HG03097 (cell line): ENCODE results near the gene TPO.
"Not testable (repeated sequence)": the region's sequence is repeated elsewhere in the genome, so short reads cannot be mapped to it uniquely, and the experiment has no call there.

Experiments used
- ATAC-seq: cut with Tn5 transposase; IDR thresholded peaks from one replicate; pipeline ENCODE4 v1.9.1; 2021; ENCODE audit not compliant: unreplicated experiment, low FRiP score

The TPO gene

DNA sequence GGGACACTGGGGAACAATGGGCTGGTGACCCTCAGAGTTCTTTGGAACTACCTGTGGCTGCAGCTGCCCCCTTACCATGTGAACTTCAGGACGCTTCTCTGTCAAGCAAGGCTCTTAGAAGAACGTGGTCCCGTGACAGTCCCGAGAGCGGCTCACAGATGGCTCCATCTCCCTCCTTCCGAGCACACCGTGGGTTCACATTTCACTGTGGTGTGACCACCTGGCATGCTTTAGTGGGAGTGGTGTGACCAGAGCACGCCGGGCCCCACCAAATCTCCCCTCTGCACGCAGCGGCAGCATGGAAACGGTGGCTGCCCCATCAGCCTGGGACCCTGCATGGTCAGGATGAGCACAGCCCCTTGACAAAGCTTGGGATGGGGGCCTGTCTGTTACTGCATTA is 9.7 kb upstream of the TPO start:
- no peak for ATAC-seq

DNA sequence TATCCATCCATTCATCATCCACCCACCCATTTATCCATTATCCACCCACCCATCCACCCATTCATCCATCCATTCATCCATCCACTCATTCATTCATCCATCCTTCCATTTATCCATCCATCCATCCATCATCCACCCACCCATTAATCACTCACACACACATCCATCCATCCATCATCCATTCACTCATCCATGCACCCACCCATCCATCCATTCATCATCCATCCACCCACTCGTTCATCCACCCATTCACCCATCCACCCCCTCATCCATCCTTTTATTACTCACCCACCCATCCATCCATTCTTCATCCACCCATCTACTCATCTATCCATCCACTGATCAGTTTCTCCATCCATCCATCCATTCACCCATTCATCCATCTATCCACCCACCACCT is 8.1 kb upstream of the TPO start:
- ATAC-seq: no peak

GRCh38 chr2:1405967-1406366 is 7.3 kb upstream of the TPO start:
- no peak for ATAC-seq

DNA sequence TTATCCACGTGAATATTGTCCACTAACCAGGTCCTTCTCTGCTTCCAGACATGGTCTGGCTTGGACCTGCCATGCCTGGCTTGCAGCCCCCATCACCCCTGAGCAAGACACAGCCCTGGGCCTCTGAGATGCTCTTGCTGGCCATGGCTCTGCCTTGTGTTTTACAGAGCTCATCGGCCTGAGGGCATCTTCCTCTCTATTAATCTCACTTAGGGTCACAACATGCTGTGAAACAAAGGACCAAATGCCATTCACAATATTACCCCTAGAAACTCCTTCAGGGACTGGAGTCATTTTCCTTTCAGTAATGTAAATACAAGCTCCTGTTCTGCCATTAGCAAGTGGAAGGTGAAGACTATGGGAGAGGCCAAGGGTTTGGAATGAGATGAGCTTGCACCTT is 6.8 kb upstream of the TPO start:
- ATAC-seq: no peak

- ATAC-seq: no peak
These were observed 5.2 kb upstream of the TPO start for GRCh38 chr2:1407950-1408675.

DNA sequence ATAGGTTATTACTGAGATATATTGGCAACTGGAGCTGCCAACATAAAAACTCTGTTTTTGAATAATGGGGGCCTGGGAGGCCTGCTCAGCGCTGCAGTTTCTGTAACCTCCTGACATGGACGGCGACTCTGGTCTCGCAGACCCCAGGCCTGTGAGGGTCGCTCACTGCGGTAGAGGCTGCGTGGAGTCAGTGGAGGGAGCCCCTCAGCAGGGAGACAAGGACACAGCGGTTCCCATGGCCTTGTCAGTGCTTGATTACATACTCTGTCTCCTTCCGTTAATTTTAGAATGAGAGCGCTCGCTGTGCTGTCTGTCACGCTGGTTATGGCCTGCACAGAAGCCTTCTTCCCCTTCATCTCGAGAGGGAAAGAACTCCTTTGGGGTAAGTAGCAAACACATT is 858 bp downstream of the TPO start:
- ATAC-seq: no peak

DNA sequence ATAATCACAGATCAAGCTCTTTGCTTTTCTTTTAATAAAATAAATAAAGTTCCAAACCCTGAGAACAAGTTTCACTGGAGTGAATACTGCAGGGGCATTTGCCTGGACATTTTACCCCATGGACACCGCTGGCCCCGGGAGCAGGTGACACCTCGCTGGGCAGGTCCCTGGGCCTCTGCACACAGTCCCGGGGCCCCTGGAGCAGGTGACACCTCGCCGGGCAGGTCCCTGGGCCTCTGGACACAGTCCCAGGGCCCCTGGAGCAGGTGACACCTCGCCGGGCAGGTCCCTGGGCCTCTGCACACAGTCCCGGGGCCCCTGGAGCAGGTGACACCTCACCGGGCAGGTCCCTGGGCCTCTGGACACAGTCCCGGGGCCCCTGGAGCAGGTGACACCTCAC is 1.6 kb downstream of the TPO start:
- not testable (repeated sequence) for ATAC-seq

DNA sequence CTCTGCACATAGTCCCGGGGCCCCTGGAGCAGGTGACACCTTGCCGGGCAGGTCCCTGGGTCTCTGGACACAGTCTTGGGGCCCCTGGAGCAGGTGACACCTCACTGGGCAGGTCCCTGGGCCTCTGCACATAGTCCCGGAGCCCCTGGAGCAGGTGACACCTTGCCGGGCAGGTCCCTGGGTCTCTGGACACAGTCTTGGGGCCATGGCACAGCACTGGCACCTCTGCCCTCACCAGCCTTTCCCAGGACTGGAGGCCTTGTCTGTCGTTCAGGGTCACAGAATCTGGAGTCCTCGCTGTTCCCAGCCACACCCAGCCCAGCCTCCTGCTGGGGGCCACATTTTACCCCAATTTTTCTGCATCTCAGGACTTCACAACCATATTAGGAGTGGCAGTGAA is 2.2 kb downstream of the TPO start:
- ATAC-seq: no peak

- ATAC-seq: no peak
These were observed 5.3 kb downstream of the TPO start for GRCh38 chr2:1418566-1418965.

DNA sequence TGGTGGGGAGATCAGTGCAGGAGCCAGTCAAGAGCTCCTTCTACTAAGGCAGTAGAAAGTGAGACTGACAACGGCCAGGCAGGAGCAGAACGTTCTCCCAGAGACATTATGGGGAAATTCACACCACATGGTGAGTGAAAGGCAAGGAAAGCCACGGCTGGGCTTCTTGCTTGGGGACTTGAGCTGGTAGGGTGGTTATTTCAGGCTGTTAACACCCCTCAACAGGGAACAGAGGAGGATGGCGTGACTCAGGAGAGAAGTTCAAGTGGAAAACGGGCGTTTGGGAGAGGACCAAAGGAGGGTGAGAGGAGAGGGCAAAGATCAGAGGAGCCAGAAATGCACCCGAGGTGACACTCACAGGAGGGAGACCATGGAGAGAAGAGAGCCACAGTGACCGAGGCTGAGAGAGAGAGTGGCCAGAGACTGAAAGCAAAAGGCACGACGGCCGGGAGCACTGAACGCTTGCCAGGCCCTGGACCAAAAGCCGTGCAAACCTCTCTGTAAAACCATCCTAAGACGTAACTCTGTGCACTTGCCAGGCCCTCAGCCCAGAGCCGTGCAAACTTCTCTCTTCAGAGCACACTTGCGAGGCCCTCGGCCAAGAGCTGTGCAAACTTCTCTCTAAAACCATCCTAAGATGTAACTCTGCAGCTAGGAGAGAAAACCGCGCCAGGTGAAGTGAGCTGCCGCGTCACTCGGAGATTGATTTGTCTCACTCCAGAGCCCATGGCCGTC is 7.7 kb downstream of the TPO start:
- no peak for ATAC-seq

DNA sequence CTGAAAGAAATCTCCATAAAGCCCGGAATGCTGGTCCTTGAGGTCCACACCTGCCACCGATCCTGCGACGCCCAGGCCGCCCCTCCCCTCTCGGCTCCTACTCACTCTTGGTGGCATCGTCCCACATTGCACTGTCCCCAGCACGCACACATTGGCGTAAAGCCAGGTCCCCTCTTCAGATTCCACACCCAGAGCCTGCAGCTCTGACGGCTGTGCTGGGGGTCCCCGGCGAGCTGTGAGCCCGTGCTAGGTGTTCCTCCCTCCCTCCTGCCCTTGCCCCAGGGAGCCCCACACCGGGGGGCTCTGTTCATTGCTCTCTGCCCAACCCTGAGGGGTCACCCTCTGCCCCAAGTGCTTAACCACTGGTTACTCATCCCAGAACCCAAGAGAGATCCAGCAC is 8.5 kb downstream of the TPO start:
- ATAC-seq: no peak

- no peak for ATAC-seq
These were observed 8.9 kb downstream of the TPO start for GRCh38 chr2:1422131-1422530.

DNA sequence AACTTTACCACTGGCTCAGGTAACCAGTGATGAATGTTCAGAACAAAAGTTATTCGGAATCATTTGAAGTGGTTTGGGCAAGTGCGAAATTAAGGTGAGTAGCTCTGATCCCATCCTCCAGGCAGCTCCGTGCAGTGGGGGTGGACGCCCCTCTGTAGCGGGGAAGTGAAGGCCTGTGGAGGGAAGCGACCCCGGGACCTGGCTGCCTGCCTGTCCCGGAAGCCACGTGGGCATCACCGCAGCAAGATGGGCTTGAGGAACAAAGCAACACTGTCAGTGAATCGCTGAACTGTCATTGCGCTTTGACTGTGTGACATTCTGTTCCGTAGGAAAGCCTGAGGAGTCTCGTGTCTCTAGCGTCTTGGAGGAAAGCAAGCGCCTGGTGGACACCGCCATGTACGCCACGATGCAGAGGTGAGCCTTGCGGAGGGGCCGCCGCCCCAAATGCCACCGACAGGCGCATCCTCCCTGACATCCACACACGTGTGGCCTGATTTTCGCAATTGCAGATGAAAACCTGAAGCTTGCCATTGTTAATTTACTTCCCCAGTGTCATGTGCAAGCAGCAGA is 9.5 kb downstream of the TPO start:
- no peak for ATAC-seq

DNA sequence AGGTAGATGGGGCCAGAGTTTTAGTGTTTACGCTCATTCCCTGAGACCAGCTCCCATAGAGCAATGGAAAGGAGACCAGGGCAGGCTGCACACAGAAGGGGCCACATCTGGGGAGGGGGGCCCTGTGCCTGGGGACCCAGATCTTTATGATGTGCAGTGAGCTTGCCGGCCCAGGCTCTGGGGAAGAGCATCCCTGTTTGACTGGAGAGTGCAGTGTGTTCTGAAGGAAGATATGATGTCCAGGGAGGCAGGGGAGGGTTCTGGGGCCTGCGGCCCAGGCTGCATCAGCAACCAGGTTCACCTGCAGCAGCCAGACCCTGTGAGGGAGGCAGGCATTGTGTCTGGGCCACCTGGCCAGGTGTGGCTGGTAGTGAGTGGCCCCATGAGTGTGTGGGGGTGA is 13.8 kb downstream of the TPO start:
- ATAC-seq: no peak

DNA sequence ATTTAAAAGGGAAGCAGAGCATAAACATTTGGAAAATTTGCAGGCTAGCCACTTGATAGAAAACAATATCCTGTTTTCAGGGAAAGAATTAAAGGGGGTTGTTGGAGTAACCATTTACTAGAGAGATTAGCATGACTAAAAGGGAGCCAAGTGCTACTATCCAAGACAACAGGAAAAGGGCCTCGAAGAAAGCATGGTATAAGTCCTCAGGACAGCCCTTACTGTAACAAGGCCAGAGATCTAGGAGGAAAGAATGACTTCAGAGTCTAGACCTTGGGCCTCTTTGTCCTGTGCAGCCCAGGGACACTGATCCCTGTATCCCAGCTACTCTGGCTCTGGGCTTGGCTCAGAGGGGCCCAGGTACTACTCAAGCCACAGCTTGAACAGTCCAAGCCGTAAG is 16.6 kb downstream of the TPO start:
- no peak for ATAC-seq

DNA sequence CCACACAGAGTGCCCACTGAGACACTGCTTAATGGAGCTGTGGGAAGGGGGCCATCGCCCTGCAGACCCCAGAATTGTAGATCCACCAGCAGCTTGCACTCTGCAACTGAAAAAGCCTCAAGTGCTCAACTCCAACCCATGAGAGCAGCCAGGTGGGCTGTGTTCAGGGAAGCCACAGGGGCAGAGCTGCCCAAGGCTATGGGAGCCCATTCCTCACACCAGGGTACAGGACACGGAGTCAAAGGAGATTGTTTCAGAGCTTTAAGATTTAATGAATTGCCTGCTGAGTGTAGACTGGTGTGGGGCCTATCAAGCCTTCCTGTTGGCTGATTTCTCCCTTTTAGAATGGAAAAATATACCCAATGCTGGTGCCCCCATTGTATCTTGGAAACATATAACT is 17.2 kb downstream of the TPO start:
- no peak for ATAC-seq

DNA sequence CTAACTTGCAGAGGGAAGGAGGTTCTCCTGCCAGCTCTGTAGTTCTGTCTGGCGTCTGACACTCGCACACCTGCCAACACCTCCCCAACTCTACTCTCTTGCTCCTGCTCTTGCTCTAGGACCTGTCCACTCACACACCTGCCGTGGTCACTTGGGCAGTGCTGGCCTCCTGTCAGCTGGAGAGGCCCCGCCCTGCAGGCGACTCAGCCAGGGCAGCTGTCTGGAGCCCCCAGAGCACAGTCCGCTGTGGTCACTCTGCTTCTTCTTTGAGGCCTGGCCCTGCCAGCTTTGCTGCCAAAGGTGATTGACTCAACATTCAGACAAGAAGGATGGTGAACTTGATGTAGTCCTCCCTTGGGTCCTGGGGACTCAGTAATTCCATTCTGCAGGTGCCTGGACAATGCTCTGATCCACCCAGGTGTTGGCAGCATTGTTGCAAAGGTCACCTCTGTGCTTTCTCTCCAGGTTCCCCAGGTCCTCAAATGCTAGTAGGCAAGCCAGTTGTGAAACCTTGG is 18.7 kb downstream of the TPO start:
- no peak for ATAC-seq

DNA sequence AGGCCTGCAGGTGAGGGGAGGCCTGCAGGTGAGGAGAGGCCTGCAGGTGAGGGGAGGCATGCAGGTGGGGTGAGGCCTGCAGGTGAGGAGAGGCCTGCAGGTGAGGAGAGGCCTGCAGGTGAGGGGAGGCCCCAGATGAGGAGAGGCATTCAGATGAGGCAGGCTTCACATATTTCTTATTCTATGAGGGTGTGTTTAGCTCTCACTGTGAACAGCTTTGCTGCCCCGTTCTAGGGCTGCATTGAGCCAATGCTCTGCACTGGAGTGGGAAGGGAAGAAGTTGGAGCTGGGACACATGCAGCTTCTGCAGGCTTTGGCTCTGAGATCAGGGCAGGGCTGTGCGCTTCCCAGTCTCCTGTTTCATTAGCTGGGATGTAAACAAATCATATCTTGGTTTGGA is 19.5 kb downstream of the TPO start:
- ATAC-seq: no peak

GRCh38 chr2:1436369-1436768 is 23.1 kb downstream of the TPO start:
- no peak for ATAC-seq

DNA sequence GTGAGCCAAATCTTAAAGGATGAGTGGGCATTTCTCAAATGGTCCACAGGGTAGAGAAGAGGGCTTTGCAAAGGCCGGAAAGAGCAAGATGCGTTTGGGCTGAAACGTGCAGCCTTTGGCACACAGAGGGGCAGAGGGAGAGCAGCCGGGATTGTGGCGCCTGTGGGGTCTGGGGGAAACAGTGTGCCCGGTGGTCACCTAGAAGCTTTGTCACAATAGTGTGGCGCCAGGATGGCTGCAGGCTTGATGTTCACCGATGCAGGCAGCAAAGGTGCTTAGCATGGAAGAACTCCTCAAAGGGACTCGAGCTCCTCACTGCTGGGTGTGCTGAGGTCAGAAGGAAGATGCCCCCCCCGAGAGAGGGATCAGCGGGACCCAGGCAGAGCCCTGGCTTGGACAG is 23.8 kb downstream of the TPO start:
- ATAC-seq: no peak

DNA sequence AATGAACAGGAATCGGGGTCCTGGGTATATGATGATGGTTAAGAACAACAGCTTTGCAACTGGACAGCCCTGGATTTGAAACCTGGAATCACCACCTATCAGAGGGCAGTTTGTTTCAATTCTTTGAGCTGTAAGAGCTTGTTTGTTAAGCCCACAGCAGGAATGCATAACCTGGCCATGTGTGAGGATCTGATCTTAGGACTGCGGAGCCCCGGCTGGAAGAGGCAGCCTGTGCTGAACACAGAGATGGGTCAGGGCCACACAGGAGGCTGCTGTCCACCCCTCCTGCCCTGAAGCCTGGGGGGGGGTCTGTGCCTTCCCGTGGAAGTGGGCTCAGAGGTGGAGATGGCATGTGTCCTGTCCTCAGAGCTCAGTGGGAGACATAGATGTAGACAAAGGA is 24.3 kb downstream of the TPO start:
- ATAC-seq: no peak

DNA sequence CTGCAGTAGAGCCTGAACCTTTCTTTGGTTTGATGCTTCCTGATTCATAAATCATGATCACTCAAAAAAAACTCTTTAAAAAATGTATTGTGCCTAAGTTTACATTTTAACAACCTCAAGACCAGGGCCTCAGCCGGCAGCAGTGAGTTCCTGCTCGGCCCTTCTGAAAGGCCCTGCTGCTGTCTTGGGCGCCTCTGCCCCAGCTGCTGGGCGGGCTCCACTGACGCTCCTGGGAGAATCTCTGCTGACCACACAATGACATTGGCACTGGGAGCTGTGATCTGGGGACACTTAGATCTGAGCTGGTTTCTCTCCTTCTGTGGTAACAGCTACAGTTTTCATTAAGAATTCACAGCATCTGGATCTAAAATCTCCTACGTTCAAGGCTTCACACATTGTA is 25.7 kb downstream of the TPO start:
- no peak for ATAC-seq
